Measurements from ENCODE around the gene TMEM163.
A peak's percentile ranks its signal among the peaks of the same experiment; 100 is the strongest.

TMEM163 gene

DNA sequence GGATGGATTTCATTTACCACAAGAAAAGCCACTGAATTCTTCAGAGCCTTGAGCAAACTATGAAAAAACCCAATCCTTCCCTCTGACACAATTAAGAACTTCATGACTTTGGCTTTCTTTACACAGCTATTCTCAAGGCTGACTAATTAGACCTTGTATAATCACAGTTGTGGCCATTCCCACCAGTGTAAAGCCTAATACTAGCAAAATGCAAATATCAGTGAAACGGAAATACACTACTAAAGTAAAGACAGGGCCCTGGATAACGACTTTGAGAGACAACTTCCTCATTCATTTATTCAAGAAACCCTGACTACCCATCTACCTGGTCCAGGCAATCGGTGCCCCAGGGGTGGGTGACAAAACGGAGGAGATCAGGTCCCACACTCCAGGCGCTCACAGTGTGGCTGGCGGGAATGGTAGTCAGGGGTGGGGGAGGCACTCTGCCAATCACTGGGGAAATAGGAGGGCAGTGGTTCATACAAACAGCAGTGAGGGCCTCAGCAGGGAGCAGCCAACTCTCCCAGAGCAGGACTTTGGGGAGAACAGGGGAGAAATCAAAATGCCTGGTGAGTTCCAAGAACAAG lies 28.1 kb downstream of the TMEM163 start:
- no peak for DNase-seq

GRCh38 chr2:134689315-134689714 lies 29.5 kb downstream of the TMEM163 start:
- DNase-seq, result no peak

GRCh38 chr2:134685967-134686366 lies 32.8 kb downstream of the TMEM163 start:
- no peak for DNase-seq

GRCh38 chr2:134683561-134684112 lies 35.2 kb downstream of the TMEM163 start:
- no peak for DNase-seq

- no peak for DNase-seq
Measured at GRCh38 chr2:134682726-134683125, 36.1 kb downstream of the TMEM163 start.

GRCh38 chr2:134681201-134681600 lies 37.6 kb downstream of the TMEM163 start:
- no peak for DNase-seq

- peak; percentile 49 to 50 for DNase-seq
Measured at GRCh38 chr2:134679745-134680144, 39.1 kb downstream of the TMEM163 start.

DNA sequence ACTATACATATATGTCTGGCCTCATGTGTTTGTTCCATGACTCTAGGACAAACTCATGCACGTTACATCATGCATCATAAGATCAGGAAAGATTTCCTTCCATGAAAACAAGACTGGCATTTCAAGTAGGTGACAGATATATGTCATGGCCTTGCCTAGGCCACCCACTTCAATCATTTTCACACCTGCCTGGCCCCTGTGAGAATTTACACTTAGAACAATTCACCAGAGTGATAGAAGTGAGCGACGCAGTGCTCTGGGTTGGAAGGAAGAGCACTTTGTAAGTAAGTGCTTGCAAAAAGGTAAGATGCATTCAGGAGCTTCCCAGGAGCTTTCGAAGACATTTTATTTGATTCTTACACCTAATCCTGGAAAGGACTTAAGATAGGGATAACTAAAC lies 39.5 kb downstream of the TMEM163 start:
- DNase-seq, result no peak

GRCh38 chr2:134677856-134678756 lies 40.7 kb downstream of the TMEM163 start:
- no peak for DNase-seq

DNA sequence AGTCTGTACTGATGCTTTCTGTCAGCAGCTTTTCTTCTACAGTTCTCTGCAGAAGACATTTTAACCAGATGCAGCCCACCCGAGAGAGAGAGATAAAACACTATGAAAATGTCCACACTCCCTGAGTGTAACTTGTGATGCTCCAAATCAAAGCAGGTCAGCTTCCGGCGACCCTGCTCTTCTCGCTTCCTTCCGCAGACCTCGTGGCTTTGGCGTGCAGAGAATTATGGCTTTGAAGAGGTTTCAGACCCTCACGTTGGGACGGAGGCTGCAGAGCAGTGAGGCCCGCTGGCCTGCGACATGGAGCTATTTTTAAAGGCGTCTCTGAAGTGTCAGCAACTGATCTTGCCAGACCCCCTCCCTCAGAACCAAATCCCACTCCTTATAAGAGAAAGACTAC lies 41.8 kb downstream of the TMEM163 start:
- peak in 1 of 2 donors; percentile 22 for DNase-seq

DNA sequence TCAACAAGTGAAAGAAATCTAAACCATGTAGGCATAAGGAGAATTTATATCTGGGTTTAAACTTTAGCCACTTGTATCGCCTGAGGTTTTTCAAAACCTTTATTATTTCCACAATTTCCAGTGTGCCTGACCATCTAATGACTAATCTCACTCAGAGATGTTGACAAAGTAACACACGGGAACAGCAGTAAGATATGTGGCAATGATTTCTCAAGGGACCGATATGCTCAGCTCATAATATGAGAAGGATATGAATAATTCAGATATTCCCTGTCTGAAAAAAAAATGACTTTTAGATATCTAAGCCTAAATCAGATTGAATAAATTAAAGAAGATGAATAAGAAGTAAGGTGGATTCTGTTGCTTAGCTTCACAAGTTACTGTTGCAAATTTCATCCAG lies 43.5 kb downstream of the TMEM163 start:
- no peak for DNase-seq

DNA sequence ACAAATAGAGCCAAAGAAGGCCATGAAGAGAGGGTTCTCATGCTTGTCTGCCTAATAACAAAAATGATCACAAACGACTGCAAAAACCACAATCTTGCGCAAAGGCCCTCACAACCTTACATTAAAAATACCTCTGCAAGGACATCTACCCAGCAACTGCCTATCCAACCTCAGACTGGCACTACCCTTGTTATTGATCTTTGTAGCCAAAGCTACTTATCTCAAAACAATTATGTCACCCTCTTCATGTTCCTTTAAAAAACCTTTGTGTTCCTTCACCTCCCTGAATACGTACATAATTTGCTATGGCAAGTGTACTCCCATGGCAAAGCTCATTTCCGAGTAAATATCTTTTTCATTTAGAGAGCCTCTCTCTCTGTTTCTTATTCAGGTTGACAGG lies 44.1 kb downstream of the TMEM163 start:
- no peak for DNase-seq

DNA sequence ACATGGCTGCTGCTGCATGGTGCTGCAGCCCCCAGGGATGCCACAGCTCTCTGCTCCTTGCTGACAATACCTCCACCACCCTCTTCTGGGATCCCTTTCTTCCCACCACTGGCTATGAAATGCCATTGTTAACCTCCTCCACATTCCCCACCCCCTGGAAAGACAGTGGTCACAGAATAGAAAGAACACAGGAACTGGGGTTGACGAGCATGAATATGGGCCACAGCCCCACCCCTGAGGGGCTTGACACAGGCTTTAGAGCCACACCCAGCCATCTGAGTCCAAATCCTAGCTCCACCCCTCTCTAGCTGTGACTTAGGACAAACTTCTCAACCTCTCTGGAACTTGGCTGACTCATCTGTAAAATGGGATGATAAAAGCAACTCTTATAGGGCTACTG lies 47.3 kb downstream of the TMEM163 start:
- peak; percentile 21 to 37 for DNase-seq

DNA sequence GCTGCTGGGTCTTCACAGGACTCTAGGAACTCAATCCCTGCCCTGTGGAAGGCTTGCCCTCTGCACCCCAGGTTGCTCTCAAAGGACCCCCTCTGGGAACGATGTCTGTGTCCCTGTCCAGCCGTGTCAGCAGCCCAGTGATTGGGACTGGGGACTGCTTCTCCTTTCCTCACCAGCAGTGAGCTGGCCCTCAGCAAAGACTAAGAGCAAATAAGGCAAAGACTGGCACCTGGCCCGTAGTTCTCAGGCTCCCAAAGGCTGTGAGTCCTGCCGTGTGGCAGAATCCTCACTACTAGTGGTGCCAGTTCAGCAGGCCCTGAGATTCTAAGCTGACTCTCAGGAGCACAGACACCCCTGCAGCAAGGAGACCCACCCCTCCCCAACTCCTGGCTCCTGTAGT lies 47.8 kb downstream of the TMEM163 start:
- DNase-seq, result no peak

- peak; percentile 73 to 76 for DNase-seq
Measured at GRCh38 chr2:134669731-134670669, 48.8 kb downstream of the TMEM163 start.

GRCh38 chr2:134668821-134669220 lies 50.0 kb downstream of the TMEM163 start:
- DNase-seq, result peak; percentile 55 to 74

- DNase-seq, result no peak
Measured at GRCh38 chr2:134667541-134667940, 51.3 kb downstream of the TMEM163 start.

GRCh38 chr2:134667081-134667480 lies 51.7 kb downstream of the TMEM163 start:
- DNase-seq, result no peak

DNA sequence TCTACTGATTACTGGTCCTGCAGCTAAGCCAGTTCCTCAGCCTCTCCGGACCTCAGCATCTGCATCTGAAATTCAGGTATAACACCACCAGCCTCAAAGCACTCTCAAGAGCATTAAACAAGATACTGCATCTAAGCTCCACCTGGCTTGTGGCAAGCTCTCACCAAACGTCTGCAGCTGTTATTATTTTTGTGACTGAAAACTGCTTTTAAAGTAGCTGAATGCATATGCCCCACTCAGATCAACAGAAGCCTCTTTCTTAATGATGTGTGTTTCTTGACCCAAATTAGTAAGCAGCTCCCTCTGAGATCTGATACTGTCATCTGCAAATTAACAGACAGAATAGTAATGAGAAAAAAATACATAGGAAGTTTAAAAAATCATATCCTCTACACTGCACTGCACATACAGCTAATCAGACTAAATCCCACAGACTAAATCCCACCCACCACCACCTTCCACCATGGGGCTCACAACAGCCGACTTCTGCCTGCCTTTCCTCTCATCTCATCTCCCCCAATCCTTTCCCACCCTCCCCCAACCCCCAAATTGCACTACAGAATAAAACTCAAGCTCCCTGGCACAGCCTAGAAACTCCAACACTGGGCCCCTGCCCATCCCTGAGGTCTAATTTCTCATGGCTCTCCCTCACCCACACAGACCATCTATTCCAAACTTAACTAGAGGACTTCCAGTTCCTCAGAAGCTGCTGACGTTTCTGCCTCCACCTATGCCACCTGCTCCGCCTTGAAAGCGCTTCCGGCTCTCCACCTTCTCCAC lies 52.9 kb downstream of the TMEM163 start:
- DNase-seq, result no peak

- no peak for DNase-seq
Measured at GRCh38 chr2:134663451-134664450, 55.0 kb downstream of the TMEM163 start.

DNA sequence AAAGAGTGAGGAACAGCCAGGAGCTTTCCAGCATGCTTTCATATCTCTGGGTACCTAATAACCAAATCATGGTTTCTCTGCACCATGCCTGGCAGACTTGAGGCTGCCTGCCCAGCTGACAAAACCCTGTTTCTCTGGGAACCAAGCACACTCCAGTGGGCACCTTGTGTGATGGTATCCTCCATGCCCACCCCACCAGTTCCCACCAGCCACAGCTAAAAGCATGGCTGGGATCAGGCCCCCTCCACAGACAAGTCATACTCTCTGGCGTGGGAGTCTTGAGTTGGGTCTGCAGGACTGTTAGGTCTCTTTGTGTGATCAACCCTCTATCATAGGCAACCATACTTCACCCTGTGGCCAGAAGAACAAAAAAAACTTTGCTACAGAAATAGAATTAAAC lies 56.0 kb downstream of the TMEM163 start:
- DNase-seq, result no peak
